ENCODE measurements around the gene ZFAND3.
"Not testable (repeated sequence)": the region's sequence is repeated elsewhere in the genome, so short reads cannot be mapped to it uniquely, and the experiment has no call there.

The ZFAND3 gene

DNA sequence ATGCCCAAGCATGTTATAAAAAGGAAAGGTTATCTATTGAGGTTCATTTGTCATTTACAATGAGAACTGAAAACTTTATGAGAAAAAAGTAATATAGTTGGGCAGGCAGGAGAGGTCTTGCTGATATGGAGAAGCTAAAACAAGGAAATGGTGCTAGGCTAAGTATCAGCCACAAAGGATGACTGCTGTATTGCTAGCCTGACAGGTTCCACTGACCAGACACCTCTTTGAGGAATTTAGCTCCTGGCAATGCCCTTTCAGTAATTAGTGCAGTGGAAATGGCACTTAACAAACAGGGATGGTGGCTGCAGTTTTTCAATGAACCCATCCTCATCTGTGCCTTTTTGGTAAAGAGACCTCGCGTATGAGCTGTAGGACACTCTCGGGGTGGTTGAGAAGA is 284.4 kb downstream of the ZFAND3 start:
- DNase-seq = no peak

DNA sequence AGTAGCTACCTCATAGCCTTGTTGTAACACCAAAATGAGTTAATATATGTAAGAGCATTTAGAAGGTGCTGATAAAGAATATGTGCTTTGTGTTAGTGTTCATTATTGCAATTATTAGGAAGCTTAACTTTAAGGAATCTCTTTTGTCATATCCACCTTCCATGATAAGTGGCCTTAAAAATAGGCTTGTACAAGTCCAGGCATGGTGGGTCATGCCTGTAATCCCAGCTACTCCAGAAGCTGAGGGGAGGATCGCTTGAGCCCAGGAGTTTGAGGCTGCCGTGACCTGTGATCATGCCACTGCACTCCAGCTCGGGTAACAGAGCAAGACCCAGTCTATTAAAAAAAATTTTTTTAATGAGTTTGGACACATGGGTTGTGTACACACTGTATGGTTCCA is 285.5 kb downstream of the ZFAND3 start:
- no peak for DNase-seq

DNA sequence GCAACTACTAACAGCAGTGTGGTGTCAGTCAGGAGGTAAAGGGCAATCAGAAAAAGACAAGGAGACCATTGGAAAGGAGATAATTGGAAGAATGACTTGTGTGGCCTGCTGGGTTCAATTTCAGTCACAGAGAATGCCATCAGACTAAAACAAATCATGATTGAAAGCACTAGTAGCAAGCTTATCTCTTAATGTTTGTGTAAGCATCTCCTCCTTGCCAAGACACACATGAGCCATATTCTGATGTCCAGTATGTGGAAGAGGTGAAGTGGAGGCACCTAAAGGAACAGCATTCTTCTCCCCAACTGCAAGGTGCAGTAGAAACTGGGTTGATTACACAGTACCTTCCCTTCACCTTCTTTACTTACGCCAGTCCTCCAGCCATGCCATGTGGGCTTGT is 287.5 kb downstream of the ZFAND3 start:
- no peak for DNase-seq

DNA sequence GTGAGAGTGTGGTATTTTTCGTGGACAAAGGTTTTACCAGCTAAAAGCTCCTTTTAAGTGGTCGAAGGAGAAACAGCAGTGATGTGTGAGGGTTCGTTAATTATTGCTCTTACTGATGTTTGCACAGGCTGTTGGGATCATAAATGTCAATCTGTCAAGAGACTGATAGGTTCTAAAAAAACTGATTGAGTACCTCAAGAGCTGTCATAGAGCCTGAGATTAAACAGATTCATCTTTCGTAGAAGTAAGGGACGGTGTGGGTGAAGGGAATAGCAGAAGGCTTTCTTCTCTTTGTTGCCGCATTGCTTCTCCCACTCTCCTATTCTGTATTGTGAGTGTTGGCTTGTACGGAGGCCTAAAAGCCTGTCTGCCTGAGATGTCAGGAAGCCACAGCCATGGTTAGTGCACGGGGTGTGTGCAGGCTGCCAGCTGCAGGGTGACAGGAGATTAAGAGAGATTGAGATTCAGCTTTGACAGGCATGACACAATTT is 291.0 kb downstream of the ZFAND3 start:
- DNase-seq = peak; percentile 82

DNA sequence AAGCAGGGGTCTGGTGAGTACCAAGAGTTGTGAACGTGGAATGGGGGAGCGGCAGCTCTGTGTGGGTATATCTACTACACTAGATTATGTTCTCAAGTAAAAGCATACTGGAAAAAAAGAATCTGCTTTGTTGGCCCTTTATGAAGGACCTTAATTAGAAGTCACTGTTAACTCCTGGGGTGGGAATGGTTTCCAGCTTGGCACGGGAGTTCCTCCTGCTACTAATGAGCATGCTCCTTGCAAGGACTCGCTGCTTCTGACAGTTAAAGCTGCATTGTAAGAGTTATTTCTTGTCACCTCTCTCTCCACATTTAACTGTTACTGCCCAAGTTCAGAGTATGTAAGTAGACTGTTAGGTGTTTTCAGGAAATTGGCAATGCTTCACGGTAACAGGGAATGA is 292.7 kb downstream of the ZFAND3 start:
- no peak for DNase-seq

DNA sequence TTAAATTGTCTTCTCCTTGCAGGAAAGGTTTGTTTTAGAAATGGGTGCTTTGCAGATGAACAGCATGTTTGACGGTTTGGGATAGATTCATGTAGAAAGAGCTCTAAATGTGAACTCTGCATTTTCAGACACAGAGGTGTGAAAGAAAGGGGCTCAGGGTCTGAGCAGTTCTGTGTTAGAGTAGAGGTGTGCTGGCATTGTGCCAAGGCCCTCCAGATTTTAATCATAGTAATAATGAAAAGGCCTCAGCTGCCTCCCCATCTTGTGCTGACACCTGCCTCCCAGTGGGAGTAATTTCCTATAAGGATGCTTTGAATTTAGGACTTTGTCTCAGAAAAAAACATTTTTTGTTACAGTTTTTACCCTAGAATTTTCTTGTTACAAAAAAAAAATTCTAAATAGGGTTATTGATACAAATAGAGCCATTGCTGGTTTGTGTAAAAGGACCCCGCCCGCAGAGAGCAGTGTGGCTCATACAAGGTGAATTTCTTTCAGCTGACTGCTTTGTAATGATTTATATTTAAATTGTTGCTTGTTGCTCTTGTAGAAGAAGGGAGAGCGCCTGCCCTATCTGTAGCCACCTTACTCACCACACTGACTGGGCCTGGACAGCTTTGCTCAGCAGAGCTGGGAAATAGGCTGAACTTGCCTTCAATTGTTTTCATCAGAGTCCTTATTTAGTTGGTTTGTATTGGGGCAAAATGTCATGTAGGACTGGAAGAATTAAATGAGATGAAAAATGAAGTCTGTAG is 294.5 kb downstream of the ZFAND3 start:
- peak; percentile 64 for DNase-seq

DNA sequence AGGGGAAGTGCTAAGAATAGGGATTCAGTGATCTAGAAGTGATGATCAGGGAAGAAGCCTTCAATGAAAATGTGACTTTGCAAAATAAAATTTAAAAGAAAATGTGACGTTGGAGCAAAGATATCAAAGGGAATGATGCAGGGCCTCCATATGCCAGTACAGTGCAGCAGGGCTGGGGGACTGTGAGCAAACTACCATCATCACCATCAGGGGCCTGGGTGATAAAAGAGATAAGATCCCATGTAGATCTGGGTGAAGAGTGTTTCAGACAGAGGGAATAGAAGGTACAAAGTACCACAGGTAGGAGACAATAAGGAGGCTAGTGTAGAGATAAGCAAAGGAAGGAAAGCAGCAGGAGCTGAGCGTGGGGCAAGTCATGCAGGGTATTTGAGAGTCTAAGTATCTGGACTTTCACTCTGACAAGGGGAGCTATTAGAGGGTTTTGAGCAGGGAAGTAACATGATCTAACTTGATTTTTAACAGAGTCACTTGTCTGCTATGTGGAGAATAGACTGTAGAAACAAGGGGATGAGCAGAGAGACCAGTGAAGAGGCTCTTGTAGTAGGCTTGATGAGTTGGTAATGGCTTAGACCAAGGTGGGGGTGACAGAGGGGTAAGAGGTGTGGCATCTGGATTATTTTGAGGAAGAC is 295.6 kb downstream of the ZFAND3 start:
- DNase-seq = peak; percentile 85

DNA sequence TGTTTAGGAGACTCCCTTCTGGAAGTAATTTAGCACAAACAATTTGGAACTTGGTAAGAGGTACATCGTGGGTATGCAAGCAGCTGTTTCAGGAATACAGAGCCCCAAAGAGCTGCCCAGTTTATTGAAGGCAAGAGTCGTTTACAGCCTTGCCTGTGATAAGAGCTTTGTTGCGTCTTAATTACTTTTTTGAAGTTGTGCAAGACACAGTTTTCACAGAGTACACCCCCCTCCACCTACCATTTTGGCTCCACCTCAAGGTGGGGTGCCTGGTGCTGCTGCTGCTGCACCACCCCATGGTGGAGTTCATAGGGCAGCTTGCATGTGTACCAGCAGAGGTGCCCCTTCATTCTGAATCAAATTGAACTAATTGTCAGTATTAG is 296.1 kb downstream of the ZFAND3 start:
- no peak for DNase-seq

DNA sequence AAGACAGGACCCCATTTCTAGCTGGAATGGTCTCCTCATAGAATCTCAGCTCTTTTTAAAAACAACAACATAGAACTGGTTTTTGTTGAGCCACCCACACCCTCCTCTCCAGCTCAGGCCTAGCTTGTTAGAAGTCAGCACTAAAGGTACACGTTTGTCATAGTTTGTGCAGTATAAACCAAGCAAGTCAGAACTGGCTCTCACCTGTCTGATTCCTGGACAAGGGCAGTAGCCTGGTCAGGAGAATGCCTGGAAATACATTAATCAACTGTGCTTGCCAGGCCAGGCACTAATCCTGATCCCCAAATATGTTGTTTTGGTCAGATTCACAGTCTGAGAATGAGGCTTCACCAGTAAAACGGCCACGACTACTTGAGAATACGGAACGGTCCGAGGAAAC is 296.7 kb downstream of the ZFAND3 start:
- DNase-seq = no peak

DNA sequence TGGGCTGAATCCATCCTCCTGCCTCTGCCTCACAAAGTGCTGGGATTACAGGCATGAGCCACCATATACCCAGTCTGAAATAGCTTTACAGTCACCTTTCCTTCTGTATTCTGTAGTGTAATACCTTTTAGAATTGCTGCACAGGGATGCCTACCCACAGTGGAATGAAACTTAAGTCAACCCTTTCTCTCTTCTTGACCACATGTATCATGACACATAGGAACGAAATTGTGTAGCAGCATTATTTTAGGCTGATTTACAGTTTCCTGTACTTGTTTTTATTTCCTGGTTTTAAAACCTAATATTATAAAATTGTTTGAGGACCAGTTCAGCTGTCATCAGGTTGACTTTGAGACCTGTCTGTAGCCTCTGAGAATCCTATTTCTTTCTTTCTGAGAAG is 297.8 kb downstream of the ZFAND3 start:
- DNase-seq = no peak

DNA sequence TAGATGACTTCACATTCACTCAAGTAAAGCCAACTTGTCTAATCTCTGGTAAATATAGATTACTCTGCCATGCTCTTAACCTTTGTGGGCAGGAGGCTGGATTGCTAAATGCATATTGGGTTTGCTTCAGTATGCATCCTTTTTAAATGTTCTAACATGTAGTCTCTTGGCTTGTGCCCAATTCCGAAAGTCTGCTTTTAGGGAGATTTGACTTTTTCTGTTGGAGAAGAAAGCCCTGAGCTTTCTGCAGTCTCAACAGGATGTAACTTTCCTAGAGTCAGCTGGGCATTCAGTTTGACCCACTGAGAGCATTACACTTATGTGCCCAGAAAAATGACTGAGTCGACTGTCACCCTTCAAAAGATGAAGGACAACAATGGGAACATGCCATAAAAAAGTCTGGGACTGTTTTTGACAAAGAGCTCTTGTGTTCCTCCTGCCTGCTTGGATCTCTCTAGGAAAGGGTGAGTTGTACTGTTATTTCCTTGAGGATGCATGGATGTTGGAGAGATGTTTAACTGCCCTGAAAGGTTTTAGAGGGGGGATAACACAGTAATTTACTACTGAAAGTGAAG is 299.4 kb downstream of the ZFAND3 start:
- DNase-seq = no peak

DNA sequence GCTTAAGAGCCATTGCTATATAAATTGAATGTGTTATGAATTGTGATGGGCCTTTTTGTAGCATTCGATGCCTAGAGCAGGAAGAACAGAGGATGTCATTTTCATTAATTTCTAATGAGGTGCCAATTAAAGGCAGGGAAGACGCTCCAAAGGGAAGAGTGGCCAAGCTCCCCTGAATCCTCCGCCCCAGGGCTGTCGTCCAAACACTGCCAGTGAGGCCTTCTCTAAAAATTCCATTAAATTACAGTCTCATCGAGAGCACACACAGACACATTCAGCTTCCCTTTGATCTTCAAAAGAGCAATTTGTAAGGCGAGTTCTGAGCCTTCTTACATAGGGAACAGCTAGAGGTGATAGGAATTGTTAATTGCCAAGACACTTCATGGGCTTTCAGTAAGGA is 300.0 kb downstream of the ZFAND3 start:
- no peak for DNase-seq

DNA sequence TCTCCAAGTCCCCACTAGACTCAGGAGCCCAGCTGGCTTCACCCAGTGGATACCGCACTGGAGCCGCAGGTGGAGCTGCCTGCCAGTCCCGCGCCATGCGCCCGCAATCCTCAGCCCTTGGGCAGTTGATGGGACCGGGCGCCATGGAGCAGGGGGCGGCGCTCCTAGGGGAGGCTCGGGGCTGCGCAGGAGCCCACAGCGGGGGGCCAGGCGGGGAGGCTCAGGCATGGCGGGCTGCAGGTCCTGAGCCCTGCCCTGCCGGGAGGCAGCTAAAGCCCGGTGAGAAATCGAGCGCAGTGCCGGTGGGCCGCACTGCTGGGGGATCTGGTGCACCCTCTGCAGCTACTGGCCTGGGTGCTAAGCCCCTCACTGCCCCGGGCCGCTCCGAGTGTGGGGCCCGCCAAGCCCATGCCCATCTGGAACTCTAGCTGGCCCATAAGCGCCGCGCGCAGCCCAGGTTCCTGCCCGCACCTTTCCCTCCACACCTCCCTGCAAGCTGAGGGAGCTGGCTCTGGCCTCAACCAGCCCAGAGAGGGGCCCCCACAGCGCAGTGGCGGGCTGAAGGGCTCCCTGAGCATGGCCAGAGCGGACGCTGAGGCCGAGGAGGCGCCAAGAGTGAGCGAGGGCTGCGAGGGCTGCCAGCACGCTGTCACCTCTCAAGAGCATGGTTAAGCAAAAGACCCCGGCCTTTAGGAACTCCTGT is 304.8 kb downstream of the ZFAND3 start:
- not testable (repeated sequence) for DNase-seq

DNA sequence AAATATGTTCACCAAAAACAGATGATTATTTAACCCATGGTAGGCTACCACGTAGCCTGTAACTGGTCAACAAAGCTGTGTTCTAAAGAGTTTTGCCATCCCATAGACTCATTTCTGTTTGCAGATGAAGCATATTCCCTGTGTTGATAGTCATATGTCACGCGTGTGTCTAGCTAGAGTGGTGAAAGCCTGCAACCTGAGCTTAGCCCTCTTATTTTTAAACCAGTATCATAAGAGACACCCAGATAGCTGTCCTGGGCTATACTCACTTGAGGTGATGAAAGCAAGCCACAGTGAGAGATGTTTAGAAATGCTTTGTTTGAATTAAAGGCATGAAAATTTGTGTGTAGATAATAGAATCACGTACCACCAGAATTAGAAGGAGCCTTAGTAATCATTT is 307.8 kb downstream of the ZFAND3 start:
- DNase-seq = no peak

DNA sequence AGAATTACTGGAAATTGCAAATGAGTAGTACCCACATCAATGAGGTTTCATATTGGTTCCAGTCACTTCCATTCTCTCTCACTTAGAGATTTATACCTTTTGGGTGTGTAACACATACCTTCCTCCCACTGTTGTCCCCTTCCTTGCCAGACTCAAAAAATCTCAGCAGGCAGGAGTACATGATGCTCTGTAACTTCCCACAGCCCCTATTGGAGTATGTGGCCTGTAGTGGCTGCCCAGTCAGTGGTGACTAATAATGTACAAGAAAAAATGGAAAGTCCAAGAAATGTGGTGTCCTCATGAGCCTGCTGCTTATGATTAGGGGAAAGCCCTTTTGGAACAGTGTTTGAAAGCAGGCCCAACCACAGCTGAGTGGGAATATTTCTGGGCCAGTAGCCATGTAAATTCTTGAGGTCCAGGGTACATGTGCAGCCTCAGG is 312.0 kb downstream of the ZFAND3 start:
- no peak for DNase-seq

DNA sequence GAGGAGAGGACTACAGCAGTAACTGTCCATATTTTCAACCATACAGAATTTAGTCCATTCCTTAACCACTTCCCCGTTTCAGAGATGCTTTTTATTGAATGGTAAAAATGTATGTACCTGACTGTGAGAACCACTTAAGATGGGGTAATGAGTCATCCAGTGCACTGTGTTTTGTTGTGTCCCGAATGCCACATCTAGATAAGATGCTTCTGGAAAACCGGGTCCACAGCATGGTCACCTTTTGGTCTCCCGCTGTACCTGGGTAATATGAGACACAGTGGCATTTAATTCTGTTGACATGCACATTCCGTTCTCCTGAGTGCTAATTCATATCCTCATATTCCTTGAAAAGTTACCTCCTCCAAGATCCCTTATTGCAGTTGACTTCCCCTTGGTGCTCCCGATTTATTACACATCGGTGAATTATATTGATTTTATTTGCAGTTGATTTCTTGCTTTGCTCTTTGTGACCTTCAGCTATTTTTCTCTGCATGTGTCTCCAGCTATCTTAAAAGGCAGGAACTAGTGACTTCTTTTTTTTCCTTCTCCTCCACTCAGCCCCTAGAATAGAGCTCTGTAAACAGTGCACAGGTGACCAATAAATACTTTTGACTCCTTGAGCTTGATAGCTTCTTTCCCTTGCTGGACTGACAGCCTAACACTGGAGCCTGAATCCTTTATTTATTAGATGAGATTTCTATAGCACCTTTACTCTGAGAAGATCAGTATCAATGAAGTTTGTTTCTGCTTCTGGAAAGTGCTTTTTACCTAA is 314.6 kb downstream of the ZFAND3 start:
- no peak for DNase-seq

DNA sequence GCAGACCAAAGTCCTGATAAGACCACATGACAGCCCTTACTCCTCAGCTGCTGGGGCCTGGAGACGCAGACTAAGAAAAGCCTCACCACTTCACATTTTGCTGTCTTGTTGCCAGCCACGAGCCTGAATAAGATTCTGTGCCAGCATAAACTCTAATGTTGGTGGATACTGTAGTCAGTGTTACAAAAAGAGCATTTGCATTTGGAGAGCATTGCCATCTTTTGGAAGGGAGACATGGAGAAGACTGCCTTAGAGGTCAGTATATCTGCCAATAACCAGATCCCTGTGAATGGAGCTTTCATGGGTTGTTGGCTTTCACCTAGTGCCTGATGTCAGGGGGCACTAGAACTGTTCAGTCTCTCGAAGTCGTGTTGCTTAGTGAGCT is 315.2 kb downstream of the ZFAND3 start:
- no peak for DNase-seq

DNA sequence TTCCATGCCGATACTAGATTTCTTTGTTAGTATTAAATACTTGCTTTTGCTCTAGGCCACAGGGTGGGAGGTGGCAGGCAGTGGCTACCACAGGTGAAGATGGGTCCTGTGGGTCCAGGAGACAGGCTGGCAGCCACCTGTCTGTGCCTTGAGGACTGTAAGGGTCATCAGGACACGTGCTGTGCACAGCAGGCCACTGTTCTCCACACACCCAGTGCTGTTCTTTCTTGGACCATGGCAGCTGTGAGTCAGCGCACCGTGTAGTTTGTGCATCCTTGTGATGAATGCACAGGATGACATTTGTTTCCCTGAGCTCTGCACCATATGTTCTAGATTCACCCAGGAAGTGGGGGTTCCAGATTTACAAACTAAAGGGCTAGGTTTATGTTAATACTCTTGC is 317.0 kb downstream of the ZFAND3 start:
- no peak for DNase-seq

DNA sequence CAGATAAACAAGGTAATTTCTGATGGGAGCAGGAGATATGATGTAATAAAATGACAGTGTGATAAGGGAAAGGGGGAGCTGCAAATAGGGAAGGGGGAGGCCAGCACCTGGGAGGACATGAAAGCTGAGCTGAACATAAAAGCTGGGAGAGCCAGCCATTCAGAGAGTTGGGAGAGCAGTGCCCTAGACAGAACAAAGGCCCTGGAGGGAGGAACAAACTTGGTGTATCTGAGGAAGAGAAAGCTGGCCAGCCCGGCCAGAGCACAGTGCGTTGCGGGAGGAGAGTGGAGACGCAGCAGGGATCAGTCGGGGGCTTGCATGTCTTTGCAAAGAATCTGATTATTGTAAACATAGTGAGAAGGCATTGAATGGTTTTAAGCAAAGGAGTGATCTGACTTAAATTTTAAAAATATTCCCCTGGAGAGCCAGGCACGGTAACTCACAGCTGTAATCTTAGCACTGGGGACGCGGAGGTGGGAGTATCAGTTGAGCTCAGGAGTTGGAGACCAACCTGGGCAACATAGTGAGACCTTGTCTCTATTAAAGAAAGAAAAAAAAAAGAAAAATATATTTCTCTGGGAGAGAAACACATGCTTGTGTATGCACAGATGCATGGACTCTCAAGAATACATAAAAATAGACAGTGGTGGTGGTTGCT is 318.2 kb downstream of the ZFAND3 start:
- DNase-seq = no peak

DNA sequence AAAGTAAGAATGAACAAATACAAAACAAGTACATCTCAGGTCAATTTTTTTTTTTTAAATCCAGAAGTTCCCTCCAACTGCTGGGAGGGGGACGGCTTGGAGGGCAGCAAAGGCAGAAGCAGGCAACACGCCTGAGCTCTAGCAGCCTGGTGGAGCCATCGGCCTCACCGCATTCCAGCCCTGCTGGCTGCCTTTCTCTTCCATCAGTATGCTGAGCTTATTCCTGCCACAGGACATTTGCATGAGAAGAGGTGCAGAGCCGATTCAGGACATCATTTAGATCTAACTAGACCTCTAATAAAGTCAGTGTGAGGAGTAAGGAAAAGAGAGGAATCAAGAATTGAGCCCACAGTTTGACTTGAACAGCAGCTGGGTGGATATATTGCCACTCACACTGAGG is 318.8 kb downstream of the ZFAND3 start:
- no peak for DNase-seq

DNA sequence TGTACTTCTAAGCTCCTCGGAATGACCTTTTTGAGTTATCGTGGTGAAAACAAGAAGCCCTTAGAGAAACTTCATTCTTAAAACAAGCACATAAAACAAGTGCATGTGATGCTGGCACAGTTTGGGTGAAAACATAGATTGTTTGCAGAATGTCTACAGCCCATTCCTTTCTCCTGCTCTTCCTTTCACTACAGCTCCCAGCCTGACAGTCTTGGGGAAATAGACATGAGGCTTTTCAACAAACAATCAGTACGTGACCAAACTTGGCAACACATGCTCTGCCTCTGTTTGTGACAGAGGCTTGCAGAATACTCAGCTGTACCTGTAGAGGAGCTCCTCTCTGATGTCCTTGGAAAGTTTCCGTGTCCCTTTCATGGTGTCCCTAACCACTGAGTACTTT is 321.6 kb downstream of the ZFAND3 start:
- DNase-seq = no peak

DNA sequence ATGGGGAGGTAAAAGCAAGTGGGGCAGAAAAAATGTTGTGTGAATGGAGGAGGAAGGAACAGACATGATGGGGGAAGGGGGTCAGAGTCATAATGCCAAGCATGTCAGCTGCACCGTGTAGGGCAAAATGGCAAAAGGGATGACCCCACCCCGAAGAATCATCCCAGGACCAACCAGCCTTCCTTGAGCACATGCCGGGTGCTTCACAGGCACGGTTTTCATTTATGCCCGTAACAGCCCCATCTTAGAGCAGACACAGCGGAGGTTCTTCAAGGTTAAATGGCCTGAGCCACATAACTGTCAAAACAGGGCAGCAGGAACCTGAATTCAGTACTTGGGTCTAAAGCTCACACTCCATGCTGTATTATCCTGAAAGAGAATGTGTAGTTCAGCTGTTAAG is 322.2 kb downstream of the ZFAND3 start:
- no peak for DNase-seq
